Heart left ventricle (tissue), 16 donors: ENCODE data around the gene IGSF3. TPM values are rescaled to one million over a fixed set of nuclear protein-coding genes. Genes with fewer than 3 reads are reported as not detected.

Source experiments
- ATAC-seq, 4 donors: fragments of 200-7000 bp; cut with Tn5 transposase; one replicate each; pipeline ENCODE4 v1.9.1; 2020 to 2022; ENCODE audit warnings: moderate library complexity in 4 of 4, mild to moderate bottlenecking in 3 of 4, moderate number of reproducible peaks in 1 of 4
- DNase-seq, 5 donors: peaks; one replicate each; pipeline ENCODE4 v3.0.0-alpha.2; 2020
- H3K27ac ChIP-seq, 12 donors: fragments of 200-600 bp; sonication (generic) in 4 of 12; one replicate each; pipeline versions ENCODE4 v1.5.0 to v1.8.0; 2016 to 2022; ENCODE audit warnings: mild to moderate bottlenecking in 2 of 12
- H3K27me3 ChIP-seq, 9 donors: fragments of 200-600 bp; sonication (generic) in 2 of 9; one replicate each; pipeline versions ENCODE4 v1.5.1 to v1.8.0; 2016 to 2022; ENCODE audit warnings: mild to moderate bottlenecking in 3 of 9
- H3K36me3 ChIP-seq, 9 donors: fragments of 200-600 bp; sonication (generic) in 2 of 9; one replicate each; pipeline versions ENCODE4 v1.5.0 to v1.8.0; 2018 to 2022; ENCODE audit warnings: mild to moderate bottlenecking in 2 of 9
- H3K4me1 ChIP-seq, 12 donors: fragments of 200-600 bp; sonication (generic) in 4 of 12; one replicate each; pipeline versions ENCODE4 v1.5.0 to v1.8.0; 2016 to 2022; ENCODE audit warnings: mild to moderate bottlenecking in 3 of 12
- H3K4me3 ChIP-seq, 12 donors: fragments of 200-600 bp; sonication (generic) in 4 of 12; one replicate each; pipeline versions ENCODE4 v1.5.0 to v1.8.0; 2017 to 2022; ENCODE audit warnings: mild to moderate bottlenecking in 9 of 12, moderate library complexity in 4 of 12
- H3K9me3 ChIP-seq, 12 donors: fragments of 200-600 bp; sonication (generic) in 4 of 12; one replicate each; pipeline versions ENCODE4 v1.5.0 to v1.8.0; 2016 to 2022; ENCODE audit warnings: mild to moderate bottlenecking in 1 of 12
- POLR2A ChIP-seq, 2 donors: fragments of 450-650 bp; IDR thresholded peaks; one replicate each; pipeline ENCODE4 v1.6.1; 2017; ENCODE audit warnings: antibody characterized with exemption in 2 of 2, mild to moderate bottlenecking in 2 of 2, moderate library complexity in 2 of 2
- WGBS, 4 donors: extraction: QIAGEN DNeasy Blood & Tissue Kit in 2 of 4; methylation state at CpG; one replicate each; pipeline versions ENCODE4 v1.1.5 to v1.1.7; 2013 to 2018; 5-methylcytosine and 5-hydroxymethylcytosine counted together
- intact Hi-C, 10 donors: fragments of 100-400 bp; cut with DNase I; formaldehyde crosslinking; loops; one replicate each; pipeline versions ENCODE4 v1.11.1 to v1.14.2; 2022
- polyA plus RNA-seq, 2 donors: library from polyadenylated mRNA; stranded (reverse); fragments of 200-250 nt; gene quantifications; one replicate each; pipeline ENCODE4 v1.2.3, GENCODE V29; 2013
- total RNA-seq, 9 donors: library from RNA; depleted of rRNA in 2 of 9; stranded (reverse); fragments of >200 nt in 2 of 9; fragmentation: NEBNext Ultra II Directional in 3 of 9; extraction: Animal tissue kit (Norgen Biotek cat#: 25700) in 3 of 9; gene quantifications; one replicate each; pipeline versions ENCODE4 v1.1.0 to v1.2.4, GENCODE V29; 2016 to 2023
- TF ChIP-seq, protein P1 (sequence below), 12 donors: fragments of 200-600 bp; sonication (generic) in 4 of 12; IDR thresholded peaks; one replicate each; pipeline versions ENCODE4 v1.5.0 to v1.8.0; 2018 to 2022; ENCODE audit warnings: antibody characterized with exemption in 12 of 12, mild to moderate bottlenecking in 5 of 12
- donor health status: ischemic (EF 13 %, LVEDD 7.1; RV severe dilation, severe dysfunction).
- donor health status: healthy with polysubstance abuse.
- donor health status: DM: no; HTN: yes; CAD: no.
- donor health status: DM: no; HTN: no; CAD: no.
- donor health status: ischemic (EF 25% LVEDD 6.9; RV normal size, moderate dysfunction).
- donor health status: ischemic (EF 25% LVEDD 5.7; RV mildly dilated, moderate dysfunction).
- donor health status: healthy.
- donor health status: DM: yes; HTN: yes; CAD: no.
- donor health status: ischemic (EF 35%, LVEDD 5.7; RV mildly dilated, moderate dysfunction).
- donor health status: nonischemic (EF 11% LVEDD 7.7; RV severe dilation, severe dysfunction).
- donor health status: DM: yes; HTN: yes; CAD: no.
- donor health status: PGD.
- donor health status: ischemic (EF 29% LVEDD 5.4; RV normal size, mild dysfunction).
- donor health status: nonischemic (EF 23%, LVEDD 6.1; RV moderate dilation, normal function).

IGSF3 gene
- total and polyA plus RNA-seq, 11 donors: 3.5 to 19.3 (median 11.5) TPM

DNA sequence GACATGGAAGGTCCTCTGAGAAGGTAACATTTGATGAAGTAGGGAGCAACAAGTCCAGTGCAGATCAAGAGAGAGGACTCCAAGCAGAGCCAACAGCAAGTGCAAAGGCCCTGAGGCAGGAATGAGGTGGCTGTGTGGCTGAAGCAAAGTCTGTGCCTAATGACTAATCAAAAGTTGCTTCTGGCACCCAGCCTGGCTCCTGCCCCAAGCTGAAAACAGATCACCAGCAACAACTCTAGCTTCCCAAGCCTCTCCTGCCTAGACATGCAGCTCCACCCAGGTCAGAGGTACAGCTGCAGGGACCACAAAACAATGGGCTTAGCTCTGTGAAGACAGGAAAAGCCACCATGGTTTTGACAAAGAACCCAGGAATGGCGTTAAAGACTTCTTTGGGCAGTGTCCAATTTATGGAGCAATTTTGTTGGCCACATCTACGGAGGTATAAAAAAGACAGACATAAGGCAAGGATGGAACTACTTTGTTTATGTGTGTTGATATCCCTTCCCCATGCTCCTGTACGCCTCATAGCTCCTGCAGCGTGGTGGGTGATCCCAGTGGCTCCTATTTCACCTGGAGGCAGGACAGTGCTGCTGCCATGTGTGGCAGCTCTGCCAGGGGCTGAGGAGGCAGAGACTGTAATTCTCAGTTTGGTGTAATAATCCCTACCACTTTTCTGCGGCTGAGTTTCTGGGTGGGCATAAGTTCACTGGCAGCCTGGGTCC lies 26.4 kb upstream of the IGSF3 start:
- Histone ChIP-seq H3K27ac (no peak overlapping the region), H3K27me3 (no peaks in the 10 kb centered on the region), H3K36me3 (no peaks in the 10 kb centered on the region), H3K4me3 (no peak overlapping the region), H3K9me3 (no peaks in the 10 kb centered on the region), H3K4me1 (no peaks in the 10 kb centered on the region)
- WGBS, 4 donors: 81 to 87% (median 84%) methylated on average over 5 of the region's 5 CpGs
- intact Hi-C loops: no loop called here
- no peak for DNase-seq
- ATAC-seq: peak in 2 of 4 donors; percentile 18 to 31
- TF ChIP-seq, protein P1, sequence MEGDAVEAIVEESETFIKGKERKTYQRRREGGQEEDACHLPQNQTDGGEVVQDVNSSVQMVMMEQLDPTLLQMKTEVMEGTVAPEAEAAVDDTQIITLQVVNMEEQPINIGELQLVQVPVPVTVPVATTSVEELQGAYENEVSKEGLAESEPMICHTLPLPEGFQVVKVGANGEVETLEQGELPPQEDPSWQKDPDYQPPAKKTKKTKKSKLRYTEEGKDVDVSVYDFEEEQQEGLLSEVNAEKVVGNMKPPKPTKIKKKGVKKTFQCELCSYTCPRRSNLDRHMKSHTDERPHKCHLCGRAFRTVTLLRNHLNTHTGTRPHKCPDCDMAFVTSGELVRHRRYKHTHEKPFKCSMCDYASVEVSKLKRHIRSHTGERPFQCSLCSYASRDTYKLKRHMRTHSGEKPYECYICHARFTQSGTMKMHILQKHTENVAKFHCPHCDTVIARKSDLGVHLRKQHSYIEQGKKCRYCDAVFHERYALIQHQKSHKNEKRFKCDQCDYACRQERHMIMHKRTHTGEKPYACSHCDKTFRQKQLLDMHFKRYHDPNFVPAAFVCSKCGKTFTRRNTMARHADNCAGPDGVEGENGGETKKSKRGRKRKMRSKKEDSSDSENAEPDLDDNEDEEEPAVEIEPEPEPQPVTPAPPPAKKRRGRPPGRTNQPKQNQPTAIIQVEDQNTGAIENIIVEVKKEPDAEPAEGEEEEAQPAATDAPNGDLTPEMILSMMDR (IDR thresholded peaks at IDR 0.05): no peak
- TF ChIP-seq POLR2A (IDR thresholded peaks at IDR 0.05): no peak

- WGBS, 4 donors: 72 to 77% (median 75%) methylated on average over 3 of the region's 3 CpGs
- DNase-seq (no peak), ATAC-seq (no peak)
- H3K4me3 ChIP-seq: no peak overlapping the region
- H3K36me3 ChIP-seq: no peaks in the 10 kb centered on the region
- no peaks in the 10 kb centered on the region for H3K9me3 ChIP-seq
- no peaks in the 10 kb centered on the region for H3K27me3 ChIP-seq
- no peak overlapping the region for H3K27ac ChIP-seq
- H3K4me1 ChIP-seq: no peaks in the 10 kb centered on the region
- intact Hi-C loops: no loop called here
- TF ChIP-seq, protein P1 (IDR thresholded peaks at IDR 0.05): no peak
- no peak for TF ChIP-seq POLR2A (IDR thresholded peaks at IDR 0.05)
These were observed 25.3 kb upstream of the IGSF3 start for GRCh38 chr1:116692879-116693278.

DNA sequence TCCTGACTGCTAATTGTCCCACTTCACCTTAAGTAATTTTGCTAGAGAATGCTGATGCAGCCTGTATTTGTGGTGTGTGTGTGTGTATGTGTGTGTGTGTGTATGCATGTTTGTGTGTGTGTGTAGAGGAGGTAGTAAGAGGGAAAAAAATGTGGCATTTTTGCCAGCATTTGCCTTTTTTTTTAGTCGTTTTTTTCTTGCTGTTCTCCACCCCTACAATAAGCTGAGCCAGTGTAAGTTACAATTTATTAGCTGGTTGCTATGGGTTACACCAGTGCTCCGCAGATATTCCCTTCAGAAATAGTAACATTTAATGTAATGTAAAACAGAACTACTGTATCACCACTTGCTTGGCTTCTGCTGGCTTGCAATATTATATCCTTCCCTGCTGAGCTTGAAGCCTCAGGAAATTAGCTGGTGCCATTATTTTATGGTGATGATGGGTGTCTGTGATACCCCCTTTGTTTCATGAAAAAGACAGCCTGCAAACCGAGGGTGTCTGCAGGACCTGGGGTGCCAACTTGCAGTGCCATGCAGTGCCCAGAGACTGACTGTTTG lies 23.4 kb upstream of the IGSF3 start:
- WGBS, 4 donors: 34 to 47% (median 42%) methylated on average over 3 of the region's 3 CpGs
- H3K4me3 ChIP-seq: no peak overlapping the region
- intact Hi-C loops: no loop called here

DNA sequence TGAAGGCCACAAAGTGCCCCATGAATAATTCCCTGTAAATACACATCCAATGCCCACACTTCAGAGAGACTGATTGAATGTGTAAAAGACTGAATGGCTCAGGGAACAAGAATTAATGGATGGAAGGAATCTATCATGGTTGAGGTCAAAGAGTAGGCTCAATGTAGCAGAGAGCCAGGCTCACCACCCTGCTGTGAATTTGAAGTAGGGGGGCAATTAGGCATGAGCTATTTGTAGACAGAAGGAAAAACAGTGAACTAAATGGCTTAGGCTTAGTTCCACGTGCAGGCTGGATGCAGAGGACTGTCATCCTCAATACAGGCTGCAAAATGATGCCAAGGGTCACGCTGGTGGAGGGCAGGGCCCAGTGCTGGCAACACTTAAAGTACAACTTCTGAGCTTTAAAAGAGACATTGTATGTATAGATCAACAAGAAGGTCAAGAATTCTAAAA lies 22.9 kb upstream of the IGSF3 start:
- H3K4me3 ChIP-seq: no peak overlapping the region
- H3K9me3 ChIP-seq: no peaks in the 10 kb centered on the region
- no peak overlapping the region for H3K27ac ChIP-seq
- ATAC-seq (no peak), DNase-seq (no peak)
- no peaks in the 10 kb centered on the region for H3K36me3 ChIP-seq
- WGBS, 4 donors: 49 to 72% (median 64%) methylated on average over 2 of the region's 2 CpGs
- H3K4me1 ChIP-seq: peaks cover 0 to 5% (median 0%) of the 10 kb centered on the region in 12 donors
- intact Hi-C loops: no loop called here
- H3K27me3 ChIP-seq: no peaks in the 10 kb centered on the region
- TF ChIP-seq, protein P1 (IDR thresholded peaks at IDR 0.05): no peak
- TF ChIP-seq POLR2A (IDR thresholded peaks at IDR 0.05): no peak

More for the DNA sequence above, 23.4 kb upstream of the IGSF3 start:
- Histone ChIP-seq H3K27me3 (no peaks in the 10 kb centered on the region), H3K36me3 (no peaks in the 10 kb centered on the region), H3K27ac (no peak overlapping the region), H3K9me3 (no peaks in the 10 kb centered on the region), H3K4me1 (peaks cover 0 to 5% (median 0%) of the 10 kb centered on the region in 12 donors)
- TF ChIP-seq POLR2A (IDR thresholded peaks at IDR 0.05): no peak
- no peak for ATAC-seq
- DNase-seq: no peak
